GM12878 (cell line): ENCODE measurements around the gene KLF6. TPM values are rescaled to one million over a fixed set of nuclear protein-coding genes. Genes with fewer than 3 reads are reported as not detected.

Source experiments
- ATAC-seq: fragments of 200-7000 bp; cut with Tn5 transposase; 3 replicates; pipeline ENCODE4 v1.9.1; 2020; ENCODE audit warnings: mild to moderate bottlenecking, moderate library complexity
- BruUV-seq: library from RNA; stranded (reverse); fragments of 400-500 nt; replicated peaks from 2 replicates; lab custom pipeline; 2021; lab: Mats Ljungman, UMichigan
- CTCF ChIA-PET: fragments of 300-600 bp; sonication (Branson Sonifier 250); formaldehyde crosslinking; extraction: SDS; loops from one replicate; lab custom pipeline; 2021; ENCODE audit warnings: inconsistent platforms; lab: Yijun Ruan, JAX
- POLR2A ChIA-PET: fragments of 350-600 bp; formaldehyde crosslinking; extraction: SDS; loops from one replicate; lab custom pipeline; 2021; ENCODE audit warnings: inconsistent platforms; lab: Charles Lee
- RAD21 ChIA-PET: fragments of 300-600 bp; sonication (Branson Sonifier 250); formaldehyde crosslinking; loops from one replicate; lab custom pipeline; 2023; ENCODE audit warnings: antibody characterized with exemption; ENCODE audit not compliant: unreplicated experiment; lab: Charles Lee
- SMC1A ChIA-PET: fragments of 300-600 bp; sonication (Branson Sonifier 250); formaldehyde crosslinking; loops from one replicate; lab custom pipeline; 2023; ENCODE audit not compliant: unreplicated experiment, uncharacterized antibody; lab: Charles Lee
- DNase-seq: peaks from one replicate; pipeline ENCODE4 v3.0.0-alpha.2; 2011; ENCODE audit warnings: low read depth, low spot score
- FAIRE-seq: peaks from 3 replicates; lab custom pipeline; 2011; peaks lifted over from hg19 to GRCh38; lab: Jason Lieb, UNC
- H2AFZ ChIP-seq: 2 replicates; pipeline ENCODE4 v1.6.0; 2011; ENCODE audit warnings: low read depth, low read length, control low read depth; ENCODE audit not compliant: control insufficient read depth
- H3K27ac ChIP-seq: 2 replicates; pipeline ENCODE4 v1.5.1; 2011; ENCODE audit warnings: control low read depth; ENCODE audit not compliant: control insufficient read depth, insufficient read depth
- H3K27me3 ChIP-seq, 2 experiments: replicated peaks in 1 of 2; 2 replicates each; pipeline versions ENCODE4 v1.6.0 to v1.6.1; 2011; ENCODE audit warnings: low read length in 1 of 2; ENCODE audit not compliant: control insufficient read depth in 2 of 2, insufficient read depth in 2 of 2
- H3K36me3 ChIP-seq, 2 experiments: 2 replicates each; pipeline ENCODE4 v1.5.1; 2011; ENCODE audit warnings: low read length in 1 of 2; ENCODE audit not compliant: control insufficient read depth in 2 of 2, insufficient read depth in 2 of 2
- H3K4me1 ChIP-seq: 2 replicates; pipeline ENCODE4 v1.6.1; 2011; ENCODE audit warnings: mild to moderate bottlenecking, low read length, moderate library complexity, mixed read lengths; ENCODE audit not compliant: control insufficient read depth, insufficient read depth
- H3K4me2 ChIP-seq: 2 replicates; pipeline ENCODE4 v1.6.0; 2011; ENCODE audit warnings: control low read depth; ENCODE audit not compliant: control insufficient read depth, insufficient read depth
- H3K4me3 ChIP-seq: fragments of 200-600 bp; sonication (generic); 2 replicates; pipeline ENCODE4 v1.5.1; 2016
- H3K79me2 ChIP-seq: 2 replicates; pipeline ENCODE4 v1.6.0; 2011; ENCODE audit warnings: low read length; ENCODE audit not compliant: control insufficient read depth, insufficient read depth
- H3K9ac ChIP-seq: 2 replicates; pipeline ENCODE4 v1.8.0; 2011; ENCODE audit warnings: low read length, control low read depth, mixed read lengths; ENCODE audit not compliant: control insufficient read depth, insufficient read depth
- H3K9me3 ChIP-seq: replicated peaks from 3 replicates; pipeline ENCODE4 v1.5.1; 2011; ENCODE audit warnings: mild to moderate bottlenecking, low read length; ENCODE audit not compliant: control insufficient read depth, insufficient read depth
- H4K20me1 ChIP-seq: 2 replicates; pipeline ENCODE4 v1.6.0; 2011; ENCODE audit not compliant: control insufficient read depth, insufficient read depth
- BCL11A ChIP-seq: IDR thresholded peaks from 2 replicates; pipeline ENCODE4 v1.6.1; 2011; ENCODE audit warnings: low read depth, low read length
- CREM ChIP-seq: IDR thresholded peaks from 2 replicates; pipeline ENCODE4 v1.6.1; 2014; ENCODE audit warnings: antibody characterized with exemption, low read depth
- FOXK2 ChIP-seq: fragments of 450-650 bp; IDR thresholded peaks from 2 replicates; pipeline ENCODE4 v1.6.1; 2017; ENCODE audit warnings: mild to moderate bottlenecking, moderate library complexity
- MEF2B ChIP-seq: fragments of 450-650 bp; IDR thresholded peaks from 2 replicates; pipeline ENCODE4 v1.6.1; 2018; ENCODE audit warnings: mild to moderate bottlenecking, moderate library complexity; ENCODE audit not compliant: partially characterized antibody, poor library complexity, severe bottlenecking
- RELA ChIP-seq: fragments of 450-650 bp; IDR thresholded peaks from 2 replicates; pipeline ENCODE4 v1.8.0; 2014; ENCODE audit warnings: borderline replicate concordance; ENCODE audit not compliant: partially characterized antibody
- SMAD1 ChIP-seq: fragments of 450-650 bp; IDR thresholded peaks from 2 replicates; pipeline ENCODE4 v1.6.1; 2018; ENCODE audit warnings: mild to moderate bottlenecking, low read depth; ENCODE audit not compliant: partially characterized antibody
- TCF12 ChIP-seq: IDR thresholded peaks from 2 replicates; pipeline ENCODE4 v1.6.1; 2011; ENCODE audit warnings: low read depth, mild to moderate bottlenecking, low read length
- WGBS: methylation state at CpG from one replicate; pipeline ENCODE4 v1.1.6; 2016; ENCODE audit warnings: low lambda C conversion rate; ENCODE audit not compliant: insufficient replicate concordance, insufficient coverage; ENCODE audit errors: missing lambda C conversion rate; 5-methylcytosine and 5-hydroxymethylcytosine counted together
- in situ Hi-C: fragments of 300-500 bp; cut with MboI; formaldehyde crosslinking; loops from 9 replicates; pipeline ENCODE4 v1.14.3; 2018; ENCODE audit warnings: mixed read lengths
- intact Hi-C: fragments of 100-400 bp; cut with micrococcal nuclease; formaldehyde crosslinking; loops from one replicate; pipeline ENCODE4 v1.14.2; 2022; ENCODE audit not compliant: unreplicated experiment
- polyA plus RNA-seq, 11 experiments: library from polyadenylated mRNA; depleted of rRNA in 4 of 11; unstranded in 6 of 11; stranded (reverse) in 5 of 11; fragments of >200 nt; fragmentation: Nextera tagmentation in 4 of 11; fragmentation: Illumina TruSeq in 1 of 11; extraction: Ambion mirVana in 4 of 11; extraction: Trizol in 1 of 11; gene quantifications; 1 replicate in 1 of 11; 2 replicates in 10 of 11; pipeline versions ENCODE4 v1.2.1 to v1.2.3, GENCODE V29; 2011 to 2016; ENCODE audit warnings: inconsistent platforms in 2 of 11, missing spikeins in 2 of 11, low read depth in 1 of 11
- total RNA-seq, 4 experiments: library from RNA; depleted of rRNA in 3 of 4; stranded (reverse); fragments of >200 nt in 3 of 4; fragmentation: Illumina TruSeq in 1 of 4; extraction: Trizol in 1 of 4; gene quantifications; 2 replicates each; pipeline versions ENCODE4 v1.2.1 to v1.2.3, GENCODE V29; 2013 to 2021
- TF ChIP-seq, protein P1 (sequence below): IDR thresholded peaks from 2 replicates; pipeline ENCODE4 v1.6.1; 2011; ENCODE audit warnings: borderline replicate concordance, low read depth, mild to moderate bottlenecking, moderate library complexity, mixed read lengths, low read length; ENCODE audit not compliant: insufficient read depth; ENCODE audit errors: extremely low read length
- TF ChIP-seq, protein P2 (sequence below): IDR thresholded peaks from 2 replicates; pipeline ENCODE4 v1.6.1; 2011; ENCODE audit warnings: borderline replicate concordance, low read depth, mild to moderate bottlenecking, moderate library complexity, low read length; ENCODE audit not compliant: insufficient read depth, poor library complexity, severe bottlenecking
- TF ChIP-seq, protein P3 (sequence below): IDR thresholded peaks from 2 replicates; pipeline ENCODE4 v1.6.1; 2012; ENCODE audit warnings: low read length, inconsistent platforms

Gene KLF6
- total and polyA plus RNA-seq, 10 of the 15 experiments (the other 5 are each of a cell fraction or from before 2014, with no cell fraction given), result 7.4 to 54.1 (median 23.5) TPM

DNA sequence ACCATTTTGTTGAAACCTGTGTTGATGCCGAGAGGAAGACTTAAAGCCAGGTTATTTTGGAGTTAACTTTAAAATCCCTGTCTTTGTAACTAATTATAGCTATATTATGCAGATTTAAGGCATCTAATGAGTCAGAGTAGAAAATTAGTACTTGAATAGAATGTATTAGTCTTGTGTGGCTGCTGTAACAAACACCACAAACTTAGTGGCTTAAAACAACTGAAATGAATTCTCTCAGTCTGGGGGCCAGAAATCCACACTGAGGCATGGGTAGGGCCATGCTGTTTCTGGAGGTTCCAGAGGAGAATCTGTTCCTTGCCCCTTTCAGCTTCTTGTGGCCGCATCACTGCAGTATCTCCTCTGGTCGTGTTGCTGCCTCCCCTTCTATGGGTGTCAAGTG, 8.5 kb upstream of the KLF6 start:
- SMC1A ChIA-PET, result no interaction called here
- 96% methylated on average over 3 of the region's 3 CpGs for WGBS
- DNase-seq (no peak), FAIRE-seq (no peak), ATAC-seq (no peak)
- intact Hi-C loops, result no loop called here
- Histone ChIP-seq H3K27ac (no peak overlapping the region), H3K79me2 (no peaks in the 10 kb centered on the region), H3K4me2 (no peak overlapping the region), H3K4me1 (peaks cover 4% of the 10 kb centered on the region; the same call in 1 of the 2 replicates), H4K20me1 (no peaks in the 10 kb centered on the region), H3K4me3 (no peak overlapping the region), H3K36me3 (no peaks in the 10 kb centered on the region), H2AFZ (no peak overlapping the region), H3K27me3 (no peaks in the 10 kb centered on the region), H3K9ac (no peak overlapping the region), H3K9me3 (peaks cover 1% of the 10 kb centered on the region; the same call in 1 of the 3 replicates)
- POLR2A ChIA-PET, result interaction anchor here (0.6 kb wide), 1 partner anchor 32 kb away, joined by 9 read pairs; no protein-coding TSS in a partner anchor
- in situ Hi-C loops, result no loop called here
- no TSS peak for BruUV-seq
- TF ChIP-seq BCL11A (no peak), RELA (no peak), MEF2B (no peak), CREM (no peak), SMAD1 (no peak), TCF12 (no peak), FOXK2 (no peak)
- TF ChIP-seq, protein P1, sequence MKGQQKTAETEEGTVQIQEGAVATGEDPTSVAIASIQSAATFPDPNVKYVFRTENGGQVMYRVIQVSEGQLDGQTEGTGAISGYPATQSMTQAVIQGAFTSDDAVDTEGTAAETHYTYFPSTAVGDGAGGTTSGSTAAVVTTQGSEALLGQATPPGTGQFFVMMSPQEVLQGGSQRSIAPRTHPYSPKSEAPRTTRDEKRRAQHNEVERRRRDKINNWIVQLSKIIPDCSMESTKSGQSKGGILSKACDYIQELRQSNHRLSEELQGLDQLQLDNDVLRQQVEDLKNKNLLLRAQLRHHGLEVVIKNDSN, result no peak
- TF ChIP-seq, protein P2, sequence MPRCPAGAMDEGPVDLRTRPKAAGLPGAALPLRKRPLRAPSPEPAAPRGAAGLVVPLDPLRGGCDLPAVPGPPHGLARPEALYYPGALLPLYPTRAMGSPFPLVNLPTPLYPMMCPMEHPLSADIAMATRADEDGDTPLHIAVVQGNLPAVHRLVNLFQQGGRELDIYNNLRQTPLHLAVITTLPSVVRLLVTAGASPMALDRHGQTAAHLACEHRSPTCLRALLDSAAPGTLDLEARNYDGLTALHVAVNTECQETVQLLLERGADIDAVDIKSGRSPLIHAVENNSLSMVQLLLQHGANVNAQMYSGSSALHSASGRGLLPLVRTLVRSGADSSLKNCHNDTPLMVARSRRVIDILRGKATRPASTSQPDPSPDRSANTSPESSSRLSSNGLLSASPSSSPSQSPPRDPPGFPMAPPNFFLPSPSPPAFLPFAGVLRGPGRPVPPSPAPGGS, result no peak
- TF ChIP-seq, protein P3, sequence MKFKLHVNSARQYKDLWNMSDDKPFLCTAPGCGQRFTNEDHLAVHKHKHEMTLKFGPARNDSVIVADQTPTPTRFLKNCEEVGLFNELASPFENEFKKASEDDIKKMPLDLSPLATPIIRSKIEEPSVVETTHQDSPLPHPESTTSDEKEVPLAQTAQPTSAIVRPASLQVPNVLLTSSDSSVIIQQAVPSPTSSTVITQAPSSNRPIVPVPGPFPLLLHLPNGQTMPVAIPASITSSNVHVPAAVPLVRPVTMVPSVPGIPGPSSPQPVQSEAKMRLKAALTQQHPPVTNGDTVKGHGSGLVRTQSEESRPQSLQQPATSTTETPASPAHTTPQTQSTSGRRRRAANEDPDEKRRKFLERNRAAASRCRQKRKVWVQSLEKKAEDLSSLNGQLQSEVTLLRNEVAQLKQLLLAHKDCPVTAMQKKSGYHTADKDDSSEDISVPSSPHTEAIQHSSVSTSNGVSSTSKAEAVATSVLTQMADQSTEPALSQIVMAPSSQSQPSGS, result no peak
- RAD21 ChIA-PET, result interaction anchor here (0.8 kb wide), 1 partner anchor 72 kb away, joined by 3 read pairs; no protein-coding TSS in a partner anchor
- CTCF ChIA-PET, result no interaction called here
